Central memory CD8-positive, alpha-beta T cell (primary cell): ENCODE data around the gene KDM5A.
"Not testable (repeated sequence)": the region's sequence is repeated elsewhere in the genome, so short reads cannot be mapped to it uniquely, and the experiment has no call there.

Experiments
- ATAC-seq: fragments of 150-1000 bp; cut with Tn5 transposase; replicated peaks from 2 replicates; pipeline ENCODE4 v1.10.0; 2022; ENCODE audit warnings: mild to moderate bottlenecking, moderate FRiP score, moderate number of reproducible peaks; ENCODE audit not compliant: poor library complexity, severe bottlenecking; ENCODE audit errors: extremely low read depth
- DNase-seq, 2 donors: peaks; one replicate each; pipeline ENCODE4 v3.0.0; 2021; ENCODE audit warnings: low spot score in 2 of 2
- H3K27ac Mint-ChIP-seq: one replicate; pipeline ENCODE4 v1.8.0; 2022; ENCODE audit warnings: low read depth, mild to moderate bottlenecking, moderate library complexity, mixed read lengths
- H3K27me3 Mint-ChIP-seq: one replicate; pipeline ENCODE4 v1.8.0; 2022; ENCODE audit warnings: mixed read lengths
- H3K36me3 Mint-ChIP-seq: one replicate; pipeline ENCODE4 v1.8.0; 2022; ENCODE audit warnings: mild to moderate bottlenecking, moderate library complexity, mixed read lengths; ENCODE audit not compliant: insufficient read depth
- H3K4me1 Mint-ChIP-seq: one replicate; pipeline ENCODE4 v1.8.0; 2022; ENCODE audit warnings: mixed read lengths
- H3K4me3 Mint-ChIP-seq: one replicate; pipeline ENCODE4 v1.8.0; 2022; ENCODE audit warnings: mild to moderate bottlenecking, moderate library complexity, mixed read lengths
- H3K9me3 Mint-ChIP-seq: one replicate; pipeline ENCODE4 v1.8.0; 2022; ENCODE audit warnings: mixed read lengths

KDM5A gene

DNA sequence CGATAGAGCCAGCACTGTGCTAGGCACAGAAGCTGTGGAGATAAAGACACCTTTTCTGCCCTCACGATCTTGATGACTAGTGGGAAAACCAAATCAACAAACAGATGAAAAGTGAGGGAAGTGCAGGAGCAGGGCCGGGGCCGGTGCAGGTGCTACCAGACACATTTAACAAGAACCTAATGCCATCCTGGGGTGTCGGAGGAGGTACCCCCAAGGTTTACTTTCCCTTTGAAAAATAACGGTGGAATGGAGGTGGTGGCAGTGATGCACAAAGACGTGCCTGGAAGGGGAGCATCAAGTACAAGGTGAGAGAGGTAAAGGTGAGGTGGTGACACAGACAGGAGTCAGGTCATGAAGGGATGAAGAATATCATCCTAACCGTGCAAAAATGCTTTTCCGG is 148.6 kb downstream of the KDM5A start:
- no peak overlapping the region for H3K4me3 Mint-ChIP-seq
- H3K27me3 Mint-ChIP-seq, result peaks cover 75% of the 10 kb centered on the region
- DNase-seq (no peak), ATAC-seq (no peak)
- no peak overlapping the region for H3K27ac Mint-ChIP-seq
- peaks cover 5% of the 10 kb centered on the region for H3K36me3 Mint-ChIP-seq
- H3K4me1 Mint-ChIP-seq, result no peaks in the 10 kb centered on the region
- peaks cover 11% of the 10 kb centered on the region for H3K9me3 Mint-ChIP-seq

DNA sequence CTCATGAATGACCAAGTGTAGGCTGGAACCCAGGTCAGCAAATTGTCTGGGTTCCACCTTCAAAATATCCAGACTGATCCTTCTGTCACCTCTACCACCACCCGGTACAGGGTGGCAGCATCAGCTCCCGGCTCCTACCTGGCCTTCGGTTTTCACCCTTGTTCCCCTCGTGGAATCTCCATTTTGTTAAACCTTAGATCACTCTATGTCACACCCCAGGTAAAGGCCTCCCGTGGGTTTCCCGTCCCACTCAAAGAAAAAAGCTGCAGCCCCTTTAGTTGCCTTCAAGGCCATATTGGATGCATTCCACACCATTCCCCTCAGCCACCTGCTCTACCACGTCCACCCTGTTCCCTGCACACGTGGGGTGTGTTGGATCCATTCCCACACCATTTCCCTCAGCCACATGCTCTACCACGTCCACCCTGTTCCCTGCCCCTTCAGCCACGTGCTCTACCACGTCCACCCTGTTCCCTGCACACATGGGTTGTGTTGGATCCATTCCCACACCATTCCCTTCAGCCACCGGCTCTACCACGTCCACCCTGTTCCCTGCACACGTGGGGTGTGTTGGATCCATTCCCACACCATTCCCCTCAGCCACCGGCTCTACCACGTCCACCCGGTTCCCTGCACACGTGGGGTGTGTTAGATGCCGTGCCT is 150.3 kb downstream of the KDM5A start:
- Mint-ChIP-seq H3K36me3 (peaks cover 2% of the 10 kb centered on the region), H3K27ac (no peak overlapping the region), H3K9me3 (peaks cover 11% of the 10 kb centered on the region), H3K4me3 (no peak overlapping the region), H3K4me1 (no peaks in the 10 kb centered on the region), H3K27me3 (peaks cover 60% of the 10 kb centered on the region)
- no peak for ATAC-seq
- DNase-seq, result no peak

DNA sequence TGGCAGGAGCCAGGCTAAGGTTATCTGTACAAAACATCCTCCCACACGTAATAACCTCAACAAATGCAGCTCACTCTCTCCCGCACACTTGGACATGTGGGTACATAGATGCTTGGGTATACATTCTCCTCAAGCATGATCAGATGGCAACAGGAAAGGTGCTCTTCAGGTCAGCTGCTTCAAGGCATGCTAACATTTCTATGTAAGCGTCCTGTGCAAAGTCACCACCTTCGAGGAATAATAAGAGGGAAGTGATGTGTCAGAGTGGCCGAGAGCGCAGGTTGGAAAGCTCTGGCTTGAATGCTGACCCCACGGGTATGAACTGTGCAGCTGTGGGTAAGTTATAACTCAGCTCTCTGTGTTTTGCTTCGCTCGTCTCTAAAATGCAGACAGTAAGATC is 151.0 kb downstream of the KDM5A start:
- Mint-ChIP-seq H3K4me3 (no peak overlapping the region), H3K36me3 (no peaks in the 10 kb centered on the region), H3K9me3 (peaks cover 11% of the 10 kb centered on the region), H3K27me3 (peaks cover 52% of the 10 kb centered on the region), H3K27ac (no peak overlapping the region), H3K4me1 (no peaks in the 10 kb centered on the region)
- DNase-seq (no peak), ATAC-seq (no peak)

DNA sequence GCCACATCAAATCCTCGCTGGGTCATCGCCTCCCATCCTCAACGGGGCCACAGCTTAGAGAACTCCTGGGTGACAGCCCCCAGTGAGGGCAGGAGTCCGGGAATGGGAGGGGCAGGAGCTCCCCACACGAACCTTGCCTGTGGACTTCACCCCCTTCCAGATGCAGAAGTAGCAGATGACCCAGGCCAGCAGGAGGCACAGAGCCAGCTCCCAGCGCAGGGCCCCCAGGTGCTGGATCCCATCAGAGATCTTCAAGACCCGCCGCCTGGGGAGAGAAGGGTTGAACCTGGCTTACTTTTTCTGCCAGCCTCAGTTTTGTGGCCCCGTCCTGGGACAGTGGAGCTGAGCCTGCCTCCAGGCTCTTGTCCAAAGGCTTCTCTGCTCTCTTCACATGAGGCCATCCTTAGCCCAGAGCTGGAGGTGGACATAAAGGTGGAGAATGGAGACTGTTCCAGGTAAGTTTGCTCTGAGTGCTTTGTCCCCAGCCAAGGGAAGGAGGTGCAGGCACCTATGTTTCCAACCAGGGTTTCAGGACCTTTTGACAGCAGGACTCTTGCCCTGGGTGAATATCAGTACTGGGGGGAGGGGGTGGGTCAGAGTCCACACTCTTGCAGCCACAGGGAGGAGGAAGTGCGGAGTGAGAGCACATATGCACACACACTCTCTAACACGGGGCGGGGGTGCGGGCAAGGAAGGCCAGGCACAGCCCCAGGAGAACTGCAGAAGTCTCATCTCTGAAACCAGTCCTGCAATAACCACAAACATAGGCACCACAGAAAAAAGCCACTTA is 151.9 kb downstream of the KDM5A start:
- H3K4me1 Mint-ChIP-seq, result no peaks in the 10 kb centered on the region
- H3K27ac Mint-ChIP-seq, result no peak overlapping the region
- peaks cover 11% of the 10 kb centered on the region for H3K9me3 Mint-ChIP-seq
- ATAC-seq, result no peak
- H3K27me3 Mint-ChIP-seq, result peaks cover 49% of the 10 kb centered on the region
- no peaks in the 10 kb centered on the region for H3K36me3 Mint-ChIP-seq
- no peak for DNase-seq
- no peak overlapping the region for H3K4me3 Mint-ChIP-seq

DNA sequence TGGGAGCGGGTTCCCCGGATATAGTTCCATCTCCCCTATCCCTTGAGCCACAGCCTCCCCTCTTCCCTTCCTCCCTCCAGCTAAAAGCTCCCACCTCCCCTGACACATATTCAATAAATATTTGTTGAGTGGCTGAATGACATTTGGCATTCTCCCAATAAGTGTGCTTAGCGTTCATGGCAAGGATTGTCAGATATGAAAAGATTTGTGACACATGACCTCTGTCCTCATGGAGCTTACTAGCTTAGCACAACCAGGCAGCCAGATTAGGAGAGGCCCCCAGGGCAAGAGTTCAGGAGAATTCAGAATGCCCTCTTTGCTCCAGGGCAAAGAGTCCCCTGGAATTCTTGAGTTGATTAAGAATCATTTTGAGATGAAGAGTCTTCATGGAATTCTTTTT is 152.7 kb downstream of the KDM5A start:
- Mint-ChIP-seq H3K4me1 (no peaks in the 10 kb centered on the region), H3K27me3 (peaks cover 45% of the 10 kb centered on the region), H3K27ac (no peak overlapping the region), H3K36me3 (no peaks in the 10 kb centered on the region), H3K4me3 (no peak overlapping the region), H3K9me3 (peaks cover 11% of the 10 kb centered on the region)
- ATAC-seq (no peak), DNase-seq (no peak)

DNA sequence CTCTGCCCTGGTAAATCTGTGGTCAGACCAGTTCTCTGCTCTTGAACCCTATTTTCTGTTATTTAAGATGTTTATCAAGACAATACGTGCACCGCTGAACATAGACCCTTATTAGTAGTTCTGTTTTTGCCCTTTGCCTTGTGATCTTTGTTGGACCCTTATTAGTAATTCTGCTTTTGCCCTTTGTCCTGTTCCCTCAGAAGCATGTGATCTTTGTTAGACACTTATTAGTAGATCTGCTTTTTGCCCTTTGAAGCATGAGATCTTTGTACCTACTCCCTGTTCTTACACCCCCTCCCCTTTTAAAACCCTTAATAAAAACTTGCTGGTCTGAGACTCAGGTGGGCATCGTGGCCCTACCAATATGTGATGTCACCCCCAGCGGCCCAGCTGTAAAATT is 153.2 kb downstream of the KDM5A start:
- not testable (repeated sequence) for H3K27ac Mint-ChIP-seq, ATAC-seq, H3K4me3 Mint-ChIP-seq, DNase-seq, H3K36me3 Mint-ChIP-seq, H3K4me1 Mint-ChIP-seq
- peaks cover 40% of the 10 kb centered on the region for H3K27me3 Mint-ChIP-seq
- H3K9me3 Mint-ChIP-seq, result peaks cover 11% of the 10 kb centered on the region

DNA sequence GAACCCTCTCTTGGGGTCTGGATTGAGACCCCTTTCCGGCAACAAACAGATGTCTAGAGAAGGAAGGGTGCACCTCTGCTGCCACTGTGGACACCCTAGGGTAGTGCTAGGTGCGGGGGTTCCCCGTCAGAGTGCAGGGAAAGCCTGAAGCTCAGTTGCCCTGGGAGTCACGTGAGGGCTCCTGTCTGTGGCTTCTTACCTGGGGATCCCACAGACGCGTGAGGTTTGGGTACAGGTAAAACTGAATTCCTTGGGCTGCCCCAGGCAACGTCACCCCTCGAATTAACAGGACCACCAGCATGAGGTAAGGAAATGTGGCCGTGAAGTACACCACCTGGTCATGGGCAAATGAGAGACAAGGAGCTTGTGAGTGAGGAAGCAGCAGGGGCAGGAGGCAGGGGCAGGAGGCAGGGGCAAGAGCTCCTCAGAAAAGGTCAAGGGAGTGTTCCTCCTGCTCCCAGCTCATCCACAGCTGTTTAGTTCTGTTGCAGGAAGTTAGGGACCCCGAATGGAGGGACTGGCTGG is 154.2 kb downstream of the KDM5A start:
- Mint-ChIP-seq H3K27ac (no peak overlapping the region), H3K36me3 (no peaks in the 10 kb centered on the region), H3K4me3 (no peak overlapping the region), H3K9me3 (peaks cover 11% of the 10 kb centered on the region), H3K27me3 (peaks cover 42% of the 10 kb centered on the region), H3K4me1 (no peaks in the 10 kb centered on the region)
- DNase-seq (no peak), ATAC-seq (no peak)

DNA sequence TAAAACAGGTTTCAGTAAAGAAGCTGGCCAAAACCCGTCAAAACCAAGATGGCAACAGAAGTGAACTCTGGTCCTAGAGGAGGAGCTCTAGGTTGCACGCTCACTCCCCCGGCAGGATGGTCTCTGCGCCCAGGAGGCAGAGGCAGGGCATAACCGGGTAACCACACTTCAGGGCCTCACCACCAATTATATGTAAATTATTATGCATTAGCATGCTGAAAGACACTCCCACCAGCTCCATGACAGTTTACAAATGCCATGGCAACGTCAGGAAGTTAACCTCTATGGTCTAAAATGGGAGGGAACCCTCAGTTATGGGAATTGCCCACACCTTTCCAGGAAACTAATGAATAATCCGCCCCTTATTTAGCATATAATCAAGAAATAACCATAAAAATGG is 155.1 kb downstream of the KDM5A start:
- Mint-ChIP-seq H3K4me1 (no peaks in the 10 kb centered on the region), H3K9me3 (peaks cover 11% of the 10 kb centered on the region), H3K36me3 (no peaks in the 10 kb centered on the region), H3K27ac (no peak overlapping the region), H3K4me3 (no peak overlapping the region), H3K27me3 (peaks cover 42% of the 10 kb centered on the region)
- ATAC-seq, result no peak
- DNase-seq, result no peak

DNA sequence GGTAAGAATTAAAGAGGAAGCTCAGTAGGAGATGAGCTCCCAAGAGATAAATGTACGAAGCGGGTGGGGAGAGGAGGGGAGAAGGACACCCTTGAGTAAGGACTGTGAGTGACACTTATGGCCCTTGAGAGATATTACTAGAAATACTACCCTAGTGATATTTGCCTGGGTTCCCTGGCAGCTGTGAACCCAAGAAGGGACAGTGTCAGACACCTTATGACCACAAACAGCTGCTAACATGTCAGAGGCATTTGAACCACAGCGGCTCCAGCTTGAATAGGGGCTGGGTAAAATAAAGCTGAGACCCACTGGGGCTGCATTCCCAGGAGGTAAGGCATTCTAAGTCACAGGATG is 155.5 kb downstream of the KDM5A start:
- Mint-ChIP-seq H3K4me1 (no peaks in the 10 kb centered on the region), H3K27ac (no peak overlapping the region), H3K4me3 (no peak overlapping the region), H3K9me3 (peaks cover 11% of the 10 kb centered on the region), H3K27me3 (peaks cover 42% of the 10 kb centered on the region), H3K36me3 (no peaks in the 10 kb centered on the region)
- no peak for ATAC-seq
- DNase-seq, result no peak

DNA sequence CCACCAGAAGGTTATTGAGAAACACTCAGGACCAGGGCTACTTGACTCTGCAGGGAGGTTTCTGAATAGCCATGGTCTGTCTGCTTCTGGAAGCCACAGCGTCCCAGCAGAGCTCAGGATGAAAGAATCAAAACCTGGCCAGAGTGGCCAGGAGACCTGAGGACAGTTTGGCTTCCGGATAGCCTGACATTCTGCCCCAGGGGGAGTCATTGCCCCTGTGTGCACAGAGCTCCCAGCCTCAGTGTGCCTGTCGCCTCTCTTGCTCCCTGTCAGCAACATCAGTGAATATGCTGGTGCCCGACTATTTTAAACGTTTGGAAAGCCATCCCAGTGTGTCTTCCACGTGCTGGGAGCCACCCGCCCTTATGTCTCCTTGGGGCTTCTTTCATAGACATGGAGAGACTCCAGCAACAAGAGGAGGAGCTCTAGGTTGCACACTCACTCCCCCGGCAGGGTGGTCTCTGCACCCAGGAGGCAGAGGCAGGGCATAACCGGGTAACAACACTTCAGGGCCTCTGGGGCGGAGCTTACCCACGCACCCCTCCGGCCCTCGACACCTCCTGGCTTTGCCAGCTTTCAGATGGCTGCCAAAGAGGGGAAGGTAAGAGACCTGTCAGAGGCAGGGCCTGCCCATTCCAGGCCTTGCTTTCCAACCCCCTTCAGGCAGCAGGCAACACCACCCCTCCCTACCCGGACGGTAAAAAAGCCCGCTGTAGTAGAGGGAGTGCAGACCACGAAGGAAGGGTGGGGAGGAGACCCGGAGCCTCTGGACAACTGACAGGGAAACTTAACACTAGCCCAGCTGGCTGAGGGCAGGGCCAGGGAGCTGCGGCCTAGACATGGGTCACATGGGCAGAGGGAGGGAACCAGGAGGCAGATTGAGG is 156.1 kb downstream of the KDM5A start:
- Mint-ChIP-seq H3K27me3 (peaks cover 42% of the 10 kb centered on the region), H3K4me1 (no peaks in the 10 kb centered on the region), H3K36me3 (no peaks in the 10 kb centered on the region), H3K27ac (no peak overlapping the region), H3K9me3 (peaks cover 11% of the 10 kb centered on the region), H3K4me3 (no peak overlapping the region)
- ATAC-seq, result no peak
- no peak for DNase-seq

DNA sequence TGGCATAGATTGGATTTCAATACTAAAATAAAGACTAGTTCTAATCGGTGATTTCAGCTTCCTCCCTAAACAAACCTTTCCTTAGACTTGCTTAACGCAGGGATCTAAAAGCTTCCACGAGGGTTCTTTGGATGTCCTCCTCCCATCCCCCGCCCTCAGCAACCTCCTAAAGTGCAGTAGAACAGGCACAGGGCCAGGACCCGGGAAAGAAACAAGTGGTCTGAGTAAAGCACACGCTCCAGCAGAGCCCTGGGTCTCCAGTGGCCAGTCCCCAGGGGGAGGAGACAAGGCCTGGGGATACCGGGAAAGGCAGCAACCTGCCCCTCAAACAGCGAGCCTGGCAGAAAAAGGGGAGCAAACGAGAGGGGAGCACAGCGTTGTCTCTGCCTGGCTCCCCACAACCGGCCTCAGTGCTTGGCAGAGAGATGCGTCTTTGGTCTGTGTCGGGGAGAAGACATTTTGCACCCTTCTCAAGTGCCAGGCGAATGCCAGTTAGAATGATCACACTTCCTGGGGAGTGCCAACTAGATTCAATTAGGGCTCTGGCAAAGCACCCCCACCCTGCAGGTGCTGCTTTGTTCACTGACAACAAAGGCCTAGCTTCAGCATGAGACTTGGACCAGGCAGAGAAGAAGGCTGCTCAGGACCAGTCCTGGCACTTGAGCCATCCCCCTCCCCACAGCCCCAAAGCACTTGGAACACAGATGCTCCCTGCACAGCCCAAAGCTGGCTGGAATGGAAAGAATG is 158.0 kb downstream of the KDM5A start:
- H3K4me3 Mint-ChIP-seq, result no peak overlapping the region
- peaks cover 5% of the 10 kb centered on the region for H3K9me3 Mint-ChIP-seq

More for the DNA sequence above, 158.0 kb downstream of the KDM5A start:
- ATAC-seq, result no peak
- DNase-seq, result no peak
- Mint-ChIP-seq H3K27me3 (peaks cover 57% of the 10 kb centered on the region), H3K36me3 (no peaks in the 10 kb centered on the region), H3K4me1 (no peaks in the 10 kb centered on the region), H3K27ac (no peak overlapping the region)
